ENCODE measurements around the gene GLOD5. TPM values are rescaled to one million over a fixed set of nuclear protein-coding genes. Genes with fewer than 3 reads are reported as not detected.

GLOD5 gene
- total RNA-seq, 1 donor from 2014 or later = not detected

- H3K27ac ChIP-seq = no peak overlapping the region
- peaks cover 2% of the 10 kb centered on the region for H3K27me3 Mint-ChIP-seq (ENCODE audit: insufficient read depth, low read depth)
- no peaks in the 10 kb centered on the region for H3K4me1 ChIP-seq
- H3K9ac ChIP-seq = no peak overlapping the region
- peaks cover 8% of the 10 kb centered on the region for H3K9me3 Mint-ChIP-seq
- H3K36me3 ChIP-seq = no peaks in the 10 kb centered on the region
- no peaks in the 10 kb centered on the region for H3K27me3 ChIP-seq
- no peak for TF ChIP-seq EZH2phosphoT487 (IDR thresholded peaks at IDR 0.05)
- TF ChIP-seq CTCF (IDR thresholded peaks at IDR 0.05) = no peak
- no peak for TF ChIP-seq EZH2 (IDR thresholded peaks at IDR 0.05)
- H3F3A ChIP-seq (ENCODE audit: low read depth) = no peaks in the 10 kb centered on the region
- H3K79me2 ChIP-seq (ENCODE audit: low read depth) = no peaks in the 10 kb centered on the region
- no peak overlapping the region for H3K27ac Mint-ChIP-seq
- no peaks in the 10 kb centered on the region for H3K9me3 ChIP-seq (ENCODE audit: low read depth)
- no peak overlapping the region for H3K4me2 ChIP-seq
- H3K4me1 Mint-ChIP-seq = no peaks in the 10 kb centered on the region
- H4K20me1 ChIP-seq (ENCODE audit: low read depth) = no peaks in the 10 kb centered on the region
- no peaks in the 10 kb centered on the region for H3K36me3 Mint-ChIP-seq
- no peak overlapping the region for H3K4me3 Mint-ChIP-seq
- H3K4me3 ChIP-seq = no peak overlapping the region
- H2AFZ ChIP-seq (replicated peaks) = no peak overlapping the region
- DNase-seq (ENCODE audit: low spot score) = no peak
Observed at GRCh38 chrX:48719958-48720357, 41.6 kb upstream of the GLOD5 start.

GRCh38 chrX:48720577-48721250, 40.8 kb upstream of the GLOD5 start:
- Histone ChIP-seq H3F3A (ENCODE audit: low read depth) (no peaks in the 10 kb centered on the region), H2AFZ (replicated peaks) (no peak overlapping the region), H3K27ac (no peak overlapping the region), H3K4me3 (no peak overlapping the region), H3K27me3 (no peaks in the 10 kb centered on the region), H3K79me2 (ENCODE audit: low read depth) (no peaks in the 10 kb centered on the region), H3K4me1 (no peaks in the 10 kb centered on the region), H3K9ac (no peak overlapping the region), H3K36me3 (no peaks in the 10 kb centered on the region), H4K20me1 (ENCODE audit: low read depth) (no peaks in the 10 kb centered on the region), H3K4me2 (no peak overlapping the region), H3K9me3 (ENCODE audit: low read depth) (no peaks in the 10 kb centered on the region)
- Mint-ChIP-seq H3K27ac (no peak overlapping the region), H3K4me1 (no peaks in the 10 kb centered on the region), H3K36me3 (no peaks in the 10 kb centered on the region), H3K4me3 (no peak overlapping the region), H3K27me3 (ENCODE audit: insufficient read depth, low read depth) (peaks cover 2% of the 10 kb centered on the region), H3K9me3 (peaks cover 9% of the 10 kb centered on the region)
- TF ChIP-seq EZH2 (IDR thresholded peaks at IDR 0.05) (no peak), EZH2phosphoT487 (IDR thresholded peaks at IDR 0.05) (no peak), CTCF (IDR thresholded peaks at IDR 0.05) (no peak)
- DNase-seq (ENCODE audit: low spot score) = no peak

GRCh38 chrX:48721916-48722315, 39.6 kb upstream of the GLOD5 start:
- Histone ChIP-seq H3K9ac (no peak overlapping the region), H3K4me1 (no peaks in the 10 kb centered on the region), H3K4me3 (no peak overlapping the region), H2AFZ (replicated peaks) (no peak overlapping the region), H3K9me3 (ENCODE audit: low read depth) (no peaks in the 10 kb centered on the region), H3K27ac (no peak overlapping the region), H3K79me2 (ENCODE audit: low read depth) (no peaks in the 10 kb centered on the region), H3K4me2 (no peak overlapping the region), H3K27me3 (no peaks in the 10 kb centered on the region), H4K20me1 (ENCODE audit: low read depth) (no peaks in the 10 kb centered on the region), H3F3A (ENCODE audit: low read depth) (no peaks in the 10 kb centered on the region), H3K36me3 (no peaks in the 10 kb centered on the region)
- Mint-ChIP-seq H3K27ac (no peak overlapping the region), H3K9me3 (peaks cover 9% of the 10 kb centered on the region), H3K4me1 (no peaks in the 10 kb centered on the region), H3K36me3 (no peaks in the 10 kb centered on the region), H3K27me3 (ENCODE audit: insufficient read depth, low read depth) (peaks cover 2% of the 10 kb centered on the region), H3K4me3 (no peak overlapping the region)
- no peak for DNase-seq (ENCODE audit: low spot score)
- no peak for TF ChIP-seq CTCF (IDR thresholded peaks at IDR 0.05)
- TF ChIP-seq EZH2phosphoT487 (IDR thresholded peaks at IDR 0.05) = no peak
- no peak for TF ChIP-seq EZH2 (IDR thresholded peaks at IDR 0.05)

Measured in neural progenitor cell (in vitro differentiated cells).